ENCODE measurements around the gene THBS1.

Gene THBS1

DNA sequence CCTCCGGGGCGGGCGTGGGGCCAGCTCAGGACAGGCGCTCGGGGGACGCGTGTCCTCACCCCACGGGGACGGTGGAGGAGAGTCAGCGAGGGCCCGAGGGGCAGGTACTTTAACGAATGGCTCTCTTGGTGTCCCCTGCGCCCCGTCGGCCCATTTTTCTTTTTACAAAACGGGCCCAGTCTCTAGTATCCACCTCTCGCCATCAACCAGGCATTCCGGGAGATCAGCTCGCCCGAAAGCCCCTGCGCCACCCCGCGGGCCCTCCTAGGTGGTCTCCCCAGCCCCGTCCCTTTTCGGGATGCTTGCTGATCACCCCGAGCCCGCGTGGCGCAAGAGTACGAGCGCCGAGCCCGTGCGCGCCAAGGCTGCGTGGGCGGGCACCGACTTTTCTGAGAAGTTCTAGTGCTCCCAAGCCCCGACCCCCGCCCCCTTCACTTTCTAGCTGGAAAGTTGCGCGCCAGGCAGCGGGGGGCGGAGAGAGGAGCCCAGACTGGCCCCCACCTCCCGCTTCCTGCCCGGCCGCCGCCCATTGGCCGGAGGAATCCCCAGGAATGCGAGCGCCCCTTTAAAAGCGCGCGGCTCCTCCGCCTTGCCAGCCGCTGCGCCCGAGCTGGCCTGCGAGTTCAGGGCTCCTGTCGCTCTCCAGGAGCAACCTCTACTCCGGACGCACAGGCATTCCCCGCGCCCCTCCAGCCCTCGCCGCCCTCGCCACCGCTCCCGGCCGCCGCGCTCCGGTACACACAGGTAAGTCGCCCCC, at the start of gene THBS1:
TSS of gene THBS1 (plus strand) at position 595 of the 757 bp plus-strand sequence. CDS start 779 bp downstream, outside the sequence.
- in situ Hi-C loops (cut with MboI; ENCODE audit: low sequenced_read_pairs) = loop anchor here (25.0 kb wide), 1 partner anchor 268 kb away; no protein-coding TSS in a partner anchor

DNA sequence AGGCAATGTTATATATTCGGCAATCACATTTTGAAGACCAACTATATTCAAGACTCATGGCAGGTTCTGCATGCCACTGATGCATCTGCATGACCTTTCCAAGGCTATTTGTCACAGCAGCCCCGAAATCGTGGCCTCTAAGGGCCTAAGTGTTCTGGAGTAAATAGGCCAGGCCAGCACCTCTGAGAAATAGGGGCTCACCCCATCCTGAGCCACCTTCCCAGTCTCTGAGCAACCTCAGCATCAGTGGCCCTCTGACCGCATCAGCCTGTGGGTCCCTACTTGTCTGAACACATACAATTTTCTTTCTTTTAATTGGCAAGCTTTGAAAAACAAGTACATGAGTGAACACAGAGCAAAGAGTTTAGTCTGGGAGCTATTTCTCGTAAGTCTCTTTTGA, 45.9 kb upstream of the THBS1 start:
- in situ Hi-C loops (cut with MboI; ENCODE audit: low sequenced_read_pairs) = no loop called here

DNA sequence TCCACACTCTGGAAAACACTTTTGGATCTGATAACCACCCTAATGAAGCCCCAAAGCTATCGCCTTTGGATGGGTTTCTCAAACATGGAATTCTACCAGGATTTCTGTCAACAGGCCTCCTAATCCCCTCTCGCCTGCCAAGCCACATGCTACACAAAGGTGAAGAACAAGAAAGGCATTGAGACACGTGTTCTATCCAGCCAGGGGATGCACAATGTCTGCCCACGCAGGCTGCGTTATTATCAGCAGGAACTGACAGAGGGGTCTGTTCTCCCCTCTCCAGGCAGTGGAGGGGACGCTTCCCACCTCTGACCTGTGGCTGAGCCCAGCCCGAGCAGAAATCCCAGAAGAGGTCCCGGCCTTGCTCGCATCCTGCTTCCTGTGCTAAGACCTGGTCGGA, 45.4 kb upstream of the THBS1 start:
- in situ Hi-C loops (cut with MboI; ENCODE audit: low sequenced_read_pairs) = no loop called here

DNA sequence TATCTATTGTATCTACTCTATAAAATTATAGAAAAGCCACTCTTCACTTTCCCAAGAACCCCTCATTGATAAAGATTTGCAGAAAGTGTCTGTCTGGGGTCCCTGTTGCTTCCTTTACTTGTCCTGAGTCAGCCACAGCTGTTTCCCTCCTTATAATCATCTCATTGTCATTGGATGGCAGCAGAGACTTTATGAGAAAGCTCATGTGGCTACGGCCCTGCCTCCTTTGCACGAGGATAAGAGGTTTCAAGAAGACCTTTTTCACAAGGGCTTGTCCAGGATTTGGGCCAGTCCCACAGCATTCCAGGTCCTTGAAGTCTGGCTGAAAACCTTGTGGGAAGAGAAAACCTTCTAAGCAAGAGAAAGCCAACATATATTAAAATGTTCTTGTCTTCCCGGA, 41.9 kb upstream of the THBS1 start:
- in situ Hi-C loops (cut with MboI; ENCODE audit: low sequenced_read_pairs) = no loop called here

DNA sequence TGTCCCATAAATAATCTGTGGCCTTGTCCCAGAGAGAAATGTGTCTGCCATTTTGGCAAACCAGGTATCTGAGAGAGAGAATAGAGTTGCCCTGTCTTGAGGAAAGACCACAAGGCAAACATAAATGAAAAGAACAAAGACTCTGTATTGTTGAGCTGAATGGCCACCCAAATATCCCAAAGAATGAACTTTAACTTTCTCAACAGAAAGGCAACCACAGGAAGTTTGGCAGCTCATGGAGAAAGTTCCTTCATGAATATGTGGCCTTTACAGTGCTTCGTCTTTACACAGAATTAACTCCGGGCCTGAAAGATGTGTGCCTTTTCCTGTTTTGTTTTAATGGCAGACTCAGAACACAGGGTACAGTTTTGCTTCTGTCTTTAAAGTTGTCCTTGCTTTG, 41.4 kb upstream of the THBS1 start:
- in situ Hi-C loops (cut with MboI; ENCODE audit: low sequenced_read_pairs) = no loop called here

DNA sequence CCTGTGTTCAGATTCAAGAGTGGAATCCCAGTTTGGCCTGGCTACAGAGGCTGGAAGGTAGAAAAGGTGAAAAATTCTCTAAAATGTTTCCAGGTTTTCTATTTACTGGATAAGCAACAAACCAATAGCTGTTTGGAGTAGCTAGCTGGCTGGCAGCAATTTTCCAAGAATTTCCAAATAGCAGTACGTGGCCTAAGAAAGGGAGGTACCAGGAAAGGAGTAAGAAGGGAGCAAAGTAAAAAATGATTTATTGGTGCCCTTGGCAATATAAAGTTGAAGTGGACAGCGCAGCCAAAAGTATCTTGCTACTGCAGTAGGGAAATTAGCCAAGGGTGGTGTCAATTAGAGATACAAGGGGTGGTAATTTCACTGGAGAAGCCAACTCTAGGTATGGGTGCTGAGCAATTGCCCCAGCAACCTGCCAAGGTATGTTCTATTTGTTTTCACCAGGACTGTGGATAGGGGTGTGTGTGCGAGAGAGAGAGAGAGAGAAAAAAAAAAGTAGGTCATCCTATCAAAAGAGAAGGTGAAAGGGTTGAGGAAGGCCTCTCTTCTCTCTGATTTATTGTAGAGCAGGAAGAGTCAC, 40.8 kb upstream of the THBS1 start:
- in situ Hi-C loops (cut with MboI; ENCODE audit: low sequenced_read_pairs) = no loop called here

DNA sequence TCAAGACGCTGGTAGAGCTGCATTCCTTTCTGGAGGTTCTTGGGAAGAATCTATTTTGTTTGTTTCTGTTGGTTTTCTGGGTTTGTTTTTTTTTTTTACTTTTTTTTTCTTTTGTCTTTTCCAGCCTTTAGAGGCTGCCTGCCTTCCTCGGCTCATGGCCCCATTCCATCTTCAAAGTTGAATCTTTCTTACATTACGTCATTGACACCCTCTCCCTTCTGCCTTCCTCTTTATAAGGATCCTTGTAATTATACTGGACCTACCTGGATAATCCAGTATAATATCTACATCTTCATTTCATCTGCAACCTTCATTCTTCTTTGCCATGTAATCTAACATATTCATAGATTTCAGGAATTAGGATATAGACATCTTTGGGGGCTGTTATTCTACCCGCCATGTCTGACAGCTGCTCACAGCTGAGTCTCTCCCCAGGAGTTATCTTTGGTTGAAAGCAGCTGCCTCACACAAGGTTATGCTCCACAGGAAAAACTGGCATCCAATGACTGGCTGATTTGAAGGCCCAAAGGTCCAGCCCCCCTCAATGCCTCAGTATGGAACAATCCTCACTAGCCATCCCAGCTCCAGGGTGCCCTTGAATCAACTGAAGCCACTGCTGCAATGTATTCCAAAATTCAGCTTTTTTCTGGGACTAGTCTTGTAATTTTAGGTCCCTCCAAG, 38.4 kb upstream of the THBS1 start:
- in situ Hi-C loops (cut with MboI; ENCODE audit: low sequenced_read_pairs) = no loop called here

DNA sequence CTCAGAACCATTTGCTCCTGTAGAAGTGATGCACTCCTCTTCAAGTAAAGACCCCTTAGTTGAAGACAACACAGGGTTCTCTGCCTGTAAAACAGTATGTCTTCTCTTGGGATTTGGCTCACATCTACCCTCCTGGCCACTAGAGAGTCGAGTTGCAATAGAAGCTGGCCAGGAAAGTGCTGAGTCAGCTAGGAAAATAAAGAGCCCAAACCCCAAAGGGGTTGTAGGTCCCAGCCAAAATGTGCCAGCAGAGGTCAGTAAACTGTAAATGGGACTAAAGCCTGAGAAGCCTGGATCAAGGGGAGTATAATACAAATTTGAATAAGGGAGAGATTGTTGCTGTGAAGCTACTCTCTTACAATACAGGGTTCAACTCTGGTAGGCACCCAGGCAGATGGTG, 37.2 kb upstream of the THBS1 start:
- in situ Hi-C loops (cut with MboI; ENCODE audit: low sequenced_read_pairs) = no loop called here

DNA sequence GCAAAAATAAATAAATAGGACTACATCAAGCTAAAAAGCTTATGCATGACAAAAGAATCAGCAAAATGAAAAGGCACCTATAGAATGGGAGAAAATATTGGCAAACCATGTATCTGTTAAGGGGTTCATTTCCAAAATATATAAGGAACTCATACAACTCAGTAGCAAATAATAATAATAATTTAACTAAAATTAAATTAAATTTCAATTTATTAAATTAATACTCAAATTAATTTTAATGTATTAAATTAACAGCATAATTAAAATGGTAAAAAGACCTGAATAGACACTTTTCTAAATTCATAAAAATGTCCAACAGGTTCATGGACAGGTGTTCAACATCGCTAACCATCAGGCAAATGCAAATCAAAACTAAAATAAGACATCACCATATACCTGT, 34.0 kb upstream of the THBS1 start:
- in situ Hi-C loops (cut with MboI; ENCODE audit: low sequenced_read_pairs) = no loop called here

DNA sequence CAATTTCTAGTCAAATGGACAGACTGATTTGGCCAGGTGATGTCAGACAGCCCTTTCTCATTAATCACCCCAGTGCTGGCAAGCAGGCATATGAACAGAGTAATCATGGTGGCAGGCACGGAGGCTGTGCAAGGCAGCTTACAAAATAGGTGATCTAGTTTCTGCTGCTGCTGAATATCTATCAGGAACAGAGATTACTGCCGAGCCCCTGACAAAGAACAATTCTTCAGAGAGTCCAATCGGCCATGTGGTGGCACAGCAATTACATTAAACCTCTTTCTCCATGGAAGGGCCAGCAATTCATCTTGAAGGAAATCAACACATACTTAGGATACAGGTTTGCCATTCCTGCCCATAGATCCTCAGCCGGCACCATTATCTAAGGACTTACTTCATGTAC, 32.3 kb upstream of the THBS1 start:
- in situ Hi-C loops (cut with MboI; ENCODE audit: low sequenced_read_pairs) = no loop called here

DNA sequence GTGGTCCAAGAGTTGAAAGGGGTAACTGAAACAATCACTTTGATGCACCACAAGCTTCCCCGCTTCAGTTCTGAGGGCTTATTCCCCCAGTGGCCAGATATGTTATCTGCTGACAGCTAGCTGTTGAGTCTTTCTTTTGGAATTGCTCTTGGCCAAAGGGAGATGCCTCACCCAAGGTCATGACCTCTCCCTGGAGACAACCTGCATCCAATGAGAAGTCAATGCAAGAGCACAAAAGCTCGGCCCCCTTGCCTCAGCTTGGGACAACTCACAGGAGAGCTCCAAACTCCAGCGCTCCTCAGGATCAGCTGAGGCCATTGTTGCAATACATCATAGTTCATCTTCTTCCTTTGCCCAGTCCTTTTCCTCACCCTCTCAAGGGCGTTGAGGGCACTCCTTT, 31.0 kb upstream of the THBS1 start:
- in situ Hi-C loops (cut with MboI; ENCODE audit: low sequenced_read_pairs) = no loop called here

DNA sequence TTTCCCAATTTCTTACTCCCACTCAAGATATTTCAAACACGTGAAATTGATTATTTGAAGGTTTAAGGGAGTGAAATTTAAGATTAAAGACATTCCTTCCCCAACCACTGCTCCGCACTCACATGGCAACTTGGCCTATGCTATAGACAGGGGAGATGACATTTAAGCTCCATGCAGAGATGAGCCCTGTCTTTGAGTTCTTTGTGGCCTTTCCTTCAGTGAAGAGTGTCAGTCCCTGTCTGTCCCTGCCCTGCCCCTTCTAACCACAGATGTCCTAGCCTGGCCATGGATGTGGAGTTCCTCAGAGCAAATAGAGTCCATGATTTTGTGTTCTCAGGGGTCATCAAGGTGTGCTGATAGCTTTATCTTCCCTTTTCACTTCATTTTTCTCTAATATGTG, 29.4 kb upstream of the THBS1 start:
- in situ Hi-C loops (cut with MboI; ENCODE audit: low sequenced_read_pairs) = no loop called here

DNA sequence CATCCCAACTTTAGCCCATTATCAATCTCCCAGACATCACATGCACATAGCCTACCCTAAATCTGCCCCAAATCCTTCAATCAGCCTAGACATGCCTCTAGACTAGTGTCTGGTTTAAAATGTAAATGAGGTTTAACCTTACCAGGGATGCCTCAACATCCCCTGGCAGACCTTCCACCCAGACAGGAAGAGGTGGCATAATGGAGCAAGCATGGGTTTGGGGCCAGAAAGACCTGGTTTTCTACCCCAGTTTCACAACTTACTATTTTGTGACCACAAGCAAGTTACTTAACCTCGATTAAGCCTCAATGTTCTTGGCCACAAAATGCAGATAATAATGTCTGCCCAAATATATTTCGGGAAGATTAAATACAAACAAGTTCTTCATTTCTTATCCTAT, 28.3 kb upstream of the THBS1 start:
- in situ Hi-C loops (cut with MboI; ENCODE audit: low sequenced_read_pairs) = no loop called here

DNA sequence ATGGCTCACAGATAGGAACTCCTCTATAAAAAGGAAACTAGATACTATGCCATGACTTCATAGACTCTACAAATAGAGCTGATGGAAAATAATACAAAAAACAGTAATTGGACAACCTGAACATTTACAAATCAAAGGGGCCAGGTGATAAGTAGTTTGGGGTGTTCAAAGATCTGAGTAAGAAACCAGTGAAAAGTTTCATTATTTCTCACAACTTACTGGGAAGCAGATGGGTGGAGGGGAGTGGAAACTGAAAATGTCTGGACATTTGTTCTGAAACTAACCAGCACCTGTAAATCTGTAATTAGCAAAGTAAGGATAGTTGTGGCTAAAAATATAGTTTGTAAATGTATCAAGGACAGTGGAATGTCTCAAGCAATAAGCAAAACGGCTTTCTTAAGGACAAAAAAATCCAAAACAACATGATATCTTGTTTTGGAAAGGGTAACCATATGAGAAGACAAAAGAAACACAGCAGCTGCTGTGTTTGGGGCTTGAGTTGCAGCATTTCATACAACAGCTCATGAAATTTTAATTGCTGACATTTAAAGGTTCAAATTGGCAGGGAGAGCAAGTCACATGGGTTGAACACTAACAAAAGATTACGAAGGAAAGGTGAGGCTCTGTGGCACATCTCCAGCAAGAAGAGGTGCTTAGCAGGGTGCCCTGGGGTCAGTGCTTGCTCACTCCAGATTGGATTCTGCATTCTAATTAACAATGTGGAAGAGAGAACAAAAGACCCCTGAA, 26.8 kb upstream of the THBS1 start:
- in situ Hi-C loops (cut with MboI; ENCODE audit: low sequenced_read_pairs) = no loop called here

DNA sequence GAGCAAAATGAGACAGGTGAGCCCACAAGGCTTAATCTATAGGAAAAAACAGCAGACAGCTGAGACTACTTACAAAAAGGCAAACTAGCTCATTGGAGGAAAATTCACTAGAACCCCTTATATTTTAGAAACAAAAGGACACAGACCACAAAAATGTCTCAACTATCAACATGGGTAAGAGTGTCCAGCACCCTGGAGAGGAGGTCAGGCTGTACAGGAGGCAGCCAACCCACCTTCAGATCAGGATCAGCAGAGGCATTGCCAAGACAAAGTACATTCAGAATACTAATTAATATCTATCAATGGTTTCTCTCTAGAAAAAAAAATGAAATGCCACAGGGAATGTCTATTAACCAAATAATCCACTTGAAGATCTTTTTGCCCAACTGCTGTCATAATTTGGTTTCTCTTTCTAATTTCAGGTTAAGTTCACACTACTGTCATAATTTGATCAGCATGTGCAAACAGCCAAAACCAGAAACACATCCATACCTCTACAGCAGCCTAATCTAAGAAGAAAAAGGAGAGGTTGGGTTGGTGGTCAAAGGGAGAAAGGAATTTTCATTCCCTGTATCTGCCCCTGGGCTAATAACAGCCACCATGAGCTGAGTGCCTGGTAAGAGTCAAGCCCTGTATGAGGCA, 26.0 kb upstream of the THBS1 start:
- in situ Hi-C loops (cut with MboI; ENCODE audit: low sequenced_read_pairs) = no loop called here

DNA sequence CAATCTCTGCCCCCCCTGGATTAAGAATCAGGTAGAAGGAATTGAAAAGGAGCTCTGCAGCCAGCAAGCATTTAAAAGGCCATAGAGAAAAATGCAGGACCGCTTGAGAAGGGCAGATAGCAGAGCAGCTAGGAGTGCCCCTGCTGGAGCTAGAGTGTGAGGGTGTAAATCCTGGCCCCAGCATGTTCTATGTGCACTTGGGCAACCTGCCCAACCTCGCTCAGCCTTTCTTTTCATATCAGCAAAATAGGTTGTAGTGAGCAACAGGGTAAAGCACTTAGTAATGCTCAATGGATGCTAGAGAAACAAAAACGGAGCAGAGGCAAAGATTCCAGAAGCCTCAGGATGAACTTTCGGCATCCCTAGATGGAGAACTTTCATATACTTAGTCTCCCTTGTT, 25.0 kb upstream of the THBS1 start:
- in situ Hi-C loops (cut with MboI; ENCODE audit: low sequenced_read_pairs) = no loop called here

DNA sequence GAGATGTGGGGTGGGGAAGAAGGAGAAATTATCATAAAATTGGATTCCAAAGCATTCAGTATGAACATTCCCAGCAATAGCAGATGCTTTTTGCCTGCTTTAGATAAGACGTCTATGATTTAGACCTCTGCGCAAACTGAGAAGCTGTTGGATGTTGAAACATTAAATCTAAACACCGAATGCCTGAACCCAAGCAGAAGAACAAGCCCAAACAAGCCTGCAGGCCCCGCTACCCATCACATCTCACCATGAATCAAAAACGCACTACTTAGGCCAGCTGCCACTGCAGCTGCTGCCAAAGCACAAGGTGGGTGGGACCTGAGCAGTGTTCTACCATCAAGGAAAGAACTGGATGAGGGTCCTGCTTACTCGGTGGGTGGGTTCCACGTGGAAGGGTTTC, 24.4 kb upstream of the THBS1 start:
- in situ Hi-C loops (cut with MboI; ENCODE audit: low sequenced_read_pairs) = no loop called here

DNA sequence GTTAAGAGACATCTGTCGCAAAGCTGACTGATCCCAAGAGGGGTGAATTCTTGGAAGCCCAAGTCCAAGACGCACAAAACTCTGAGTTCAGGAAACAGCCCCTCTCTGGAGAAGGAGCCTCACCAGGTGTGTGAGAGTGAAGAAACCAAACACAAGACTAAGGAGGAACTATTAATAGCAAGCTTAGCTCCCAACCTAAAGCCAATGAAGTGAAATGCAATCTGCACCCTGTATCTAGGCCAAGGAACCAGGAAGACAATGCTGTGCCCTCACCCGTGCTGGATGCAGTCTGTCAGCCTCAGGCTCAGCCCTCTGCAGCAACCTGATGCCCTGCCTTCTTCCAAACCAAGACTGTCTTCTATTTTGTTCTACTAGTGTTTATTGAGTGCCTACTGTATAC, 22.5 kb upstream of the THBS1 start:
- in situ Hi-C loops (cut with MboI; ENCODE audit: low sequenced_read_pairs) = no loop called here

DNA sequence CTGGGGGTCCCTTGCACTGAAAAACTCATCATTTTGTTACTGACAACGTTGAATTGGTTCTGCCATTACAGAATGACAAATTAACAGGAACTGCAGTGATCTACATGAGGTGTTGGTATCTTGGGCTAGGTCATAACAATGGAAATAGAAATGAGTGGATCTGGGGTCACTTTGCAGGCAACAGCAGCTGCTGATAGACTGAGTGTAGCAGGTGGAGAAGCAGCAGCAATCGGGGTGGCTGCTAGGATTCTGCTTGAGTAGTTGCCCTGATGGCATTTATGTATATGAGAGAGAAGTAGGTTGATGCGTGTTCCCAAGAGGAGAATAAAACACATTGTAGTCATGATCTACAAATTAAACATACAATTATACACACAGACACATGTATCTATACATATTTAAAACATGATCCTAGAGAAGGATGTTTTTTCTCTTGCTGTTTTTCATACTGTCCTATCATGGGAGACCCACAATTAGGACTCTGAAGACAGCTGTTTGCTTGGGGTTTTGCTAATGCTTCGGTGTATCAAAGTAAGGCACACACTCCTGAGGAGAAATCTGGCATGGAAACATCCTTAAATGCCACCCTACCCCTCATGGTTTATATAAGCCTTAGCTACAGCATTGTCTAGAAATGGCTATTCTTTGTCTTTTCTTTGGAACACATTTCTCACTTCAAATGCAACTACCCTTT, 15.8 kb upstream of the THBS1 start:
- in situ Hi-C loops (cut with MboI; ENCODE audit: low sequenced_read_pairs) = no loop called here

DNA sequence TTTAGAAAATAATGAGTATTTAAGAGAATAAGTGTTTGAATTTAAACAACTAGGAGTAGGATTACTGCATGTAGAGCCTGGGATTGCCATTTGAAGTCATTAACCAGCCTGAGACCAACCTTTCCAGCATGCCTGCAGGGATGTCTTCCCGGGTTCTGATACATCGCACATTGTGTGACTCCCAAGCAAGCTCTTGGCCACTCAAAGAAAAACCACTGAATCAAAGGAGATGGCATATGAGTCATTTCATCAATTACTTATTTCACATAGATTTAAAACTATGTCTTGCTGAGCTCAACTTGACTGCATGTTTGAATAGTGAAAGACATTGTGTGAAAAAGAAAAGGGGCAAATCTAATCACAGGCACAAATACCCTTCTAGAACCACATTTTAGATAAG, 15.0 kb upstream of the THBS1 start:
- in situ Hi-C loops (cut with MboI; ENCODE audit: low sequenced_read_pairs) = no loop called here
